ENCODE data around the gene PATL1. TPM values are rescaled to one million over a fixed set of nuclear protein-coding genes. Genes with fewer than 3 reads are reported as not detected.

Gene PATL1
- total and polyA plus RNA-seq, 2 of the 4 experiments (the other 2 are of a cell fraction): 3.9 to 29.7 TPM

GRCh38 chr11:59647245-59647980 lies 21.4 kb downstream of the PATL1 start:
- Histone ChIP-seq H2BK5ac (ENCODE audit: low read depth, low read length, poor library complexity, severe bottlenecking) (no peak overlapping the region), H3K4me2 (ENCODE audit: low read depth, low read length) (no peak overlapping the region), H3K9me3 (ENCODE audit: control insufficient read depth, insufficient read depth, low read length) (no peaks in the 10 kb centered on the region), H3K9me1 (ENCODE audit: insufficient read depth, low read length) (no peaks in the 10 kb centered on the region), H2BK20ac (ENCODE audit: low read depth, low read length) (no peak overlapping the region), H3K9ac (ENCODE audit: low read depth, low read length) (no peak overlapping the region), H4K8ac (ENCODE audit: low read depth in 2 of 2, low read length in 2 of 2) (no peak overlapping the region), H3K27ac (ENCODE audit: insufficient read depth, low read length) (no peak overlapping the region), H4K20me1 (ENCODE audit: insufficient read depth, low read length) (peaks cover 4% of the 10 kb centered on the region; the same call in 1 of the 2 replicates), H4K91ac (ENCODE audit: insufficient read depth, low read depth, low read length) (no peak overlapping the region), H4K5ac (ENCODE audit: low read depth, low read length) (no peak overlapping the region), H2AFZ (replicated peaks; ENCODE audit: low read length, poor library complexity) (no peak overlapping the region), H3K79me1 (ENCODE audit: low read depth in 1 of 2, low read length in 2 of 2) (peaks cover 0 to 3% of the 10 kb centered on the region in 2 experiments; a peak in 3 of 4 replicates), H3K4me3 (ENCODE audit: insufficient read depth, low read depth, low read length) (no peak overlapping the region), H2BK15ac (ENCODE audit: low read depth, low read length) (no peak overlapping the region), H3K4me1 (ENCODE audit: control insufficient read depth, insufficient read depth, low read length) (no peaks in the 10 kb centered on the region), H3K14ac (replicated peaks; ENCODE audit: low read depth, low read length) (no peak overlapping the region), H3K56ac (ENCODE audit: extremely low read depth, insufficient read depth, low read length) (no peak overlapping the region), H2AK9ac (replicated peaks; ENCODE audit: low read depth, low read length, poor library complexity) (no peak overlapping the region), H3K4ac (ENCODE audit: low read depth, low read length) (no peak overlapping the region), H3K18ac (ENCODE audit: low read depth, low read length) (no peak overlapping the region), H3K27me3 (ENCODE audit: control insufficient read depth, insufficient read depth, low read length) (no peaks in the 10 kb centered on the region), H3K23ac (ENCODE audit: low read depth, low read length) (no peak overlapping the region), H3K36me3 (ENCODE audit: control insufficient read depth, insufficient read depth, low read length) (peaks cover 45% of the 10 kb centered on the region), H2AK5ac (ENCODE audit: low read depth, low read length) (no peak overlapping the region), H2BK120ac (ENCODE audit: low read depth, low read length) (no peak overlapping the region)
- dilution Hi-C loops (cut with HindIII; ENCODE audit: low sequenced_read_pairs, unreplicated experiment) (no loop called here), intact Hi-C loops (cut with micrococcal nuclease) (loop anchor here (5.0 kb wide), 1 partner anchor 55 kb away; no protein-coding TSS in a partner anchor), in situ Hi-C loops (cut with MboI; ENCODE audit: low sequenced_read_pairs) (no loop called here)
- no TSS peak for BruUV-seq (replicated peaks)
- ChIA-PET CTCF (no interaction called here), POLR2A (ENCODE audit: unreplicated experiment) (no interaction called here)
- no peak for DNase-seq
- no peak for ATAC-seq (ENCODE audit: low read depth)
- TF ChIP-seq FOS (IDR thresholded peaks at IDR 0.05; ENCODE audit: low read depth, low read length) (no peak), RCOR1 (IDR thresholded peaks at IDR 0.05; ENCODE audit: insufficient replicate concordance, low read length) (no peak), MAZ (IDR thresholded peaks at IDR 0.05; ENCODE audit: borderline replicate concordance, low read depth, low read length) (no peak), USF2 (IDR thresholded peaks at IDR 0.05; ENCODE audit: low read depth, low read length) (no peak), POLR2A (IDR thresholded peaks at IDR 0.05; ENCODE audit: low read depth, low read length) (no peak), MAFK (IDR thresholded peaks at IDR 0.05; ENCODE audit: low read depth, low read length) (no peak), SMC3 (IDR thresholded peaks at IDR 0.05; ENCODE audit: low read depth, low read length) (no peak), CHD1 (IDR thresholded peaks at IDR 0.05; ENCODE audit: low read depth, low read length) (no peak), CTCF (conservative IDR thresholded peaks at IDR 0.05; ENCODE audit: low read depth, low read length) (no peak)
- TF ChIP-seq, protein P1, sequence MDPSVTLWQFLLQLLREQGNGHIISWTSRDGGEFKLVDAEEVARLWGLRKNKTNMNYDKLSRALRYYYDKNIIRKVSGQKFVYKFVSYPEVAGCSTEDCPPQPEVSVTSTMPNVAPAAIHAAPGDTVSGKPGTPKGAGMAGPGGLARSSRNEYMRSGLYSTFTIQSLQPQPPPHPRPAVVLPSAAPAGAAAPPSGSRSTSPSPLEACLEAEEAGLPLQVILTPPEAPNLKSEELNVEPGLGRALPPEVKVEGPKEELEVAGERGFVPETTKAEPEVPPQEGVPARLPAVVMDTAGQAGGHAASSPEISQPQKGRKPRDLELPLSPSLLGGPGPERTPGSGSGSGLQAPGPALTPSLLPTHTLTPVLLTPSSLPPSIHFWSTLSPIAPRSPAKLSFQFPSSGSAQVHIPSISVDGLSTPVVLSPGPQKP (IDR thresholded peaks at IDR 0.05; ENCODE audit: borderline replicate concordance, low read depth, low read length): no peak
- WGBS, 2 experiments (ENCODE audit: extremely low coverage in 2 of 2, insufficient read length in 1 of 2): no CpG with 5 or more reads among the region's 3 CpGs
